ENCODE results near the gene MDFIC.
"Not testable (repeated sequence)": the region's sequence is repeated elsewhere in the genome, so short reads cannot be mapped to it uniquely, and the experiment has no call there.

The MDFIC gene

DNA sequence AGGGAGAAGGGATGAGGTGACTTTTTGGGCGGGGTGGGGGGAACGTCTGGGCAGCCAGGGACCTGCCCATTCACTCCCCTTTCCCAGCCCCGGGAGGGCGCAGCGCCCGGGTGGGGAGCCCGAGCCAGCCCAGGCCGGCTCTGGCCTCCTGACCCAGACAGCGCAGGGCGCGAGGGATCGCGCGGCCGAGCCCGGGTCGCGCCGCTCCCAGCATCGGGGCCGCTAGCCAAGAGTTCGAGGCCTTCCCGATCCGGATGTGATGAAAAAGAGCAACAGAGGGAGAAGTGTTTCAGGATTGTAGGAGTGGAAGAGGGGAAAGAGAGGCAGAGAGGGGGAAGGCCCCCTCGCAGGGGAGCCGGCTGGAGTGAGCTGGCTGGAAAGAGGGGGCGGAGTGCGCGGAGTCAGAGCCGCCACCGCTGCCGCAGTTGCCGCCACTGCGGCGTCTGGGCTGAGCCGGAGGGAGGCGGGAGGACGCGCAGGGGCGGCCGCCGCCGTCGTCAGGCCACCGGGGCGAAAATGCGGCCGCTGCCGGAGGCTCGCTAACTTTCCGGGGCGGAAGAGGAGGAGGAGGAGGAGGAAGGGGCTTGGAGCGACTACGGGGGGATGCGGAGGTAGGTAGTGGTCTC, at the start of gene MDFIC:
Gene MDFIC (plus strand): TSS at position 69 of the 626 bp plus-strand sequence. CDS start 940 bp downstream, outside the sequence.
- H3K36me3 ChIP-seq (ENCODE audit: control insufficient read depth, low read depth, low read length), result no peaks in the 10 kb centered on the region
- no peak within 1 kb of the TSS for H3K27ac ChIP-seq (ENCODE audit: low read length)
- peak within 1 kb of the TSS; percentile 74 for H3K9ac ChIP-seq (ENCODE audit: low read length)
- H3K4me3 ChIP-seq (ENCODE audit: low read length), result peak within 1 kb of the TSS; percentile 77
- H3K9me3 ChIP-seq (ENCODE audit: control insufficient read depth, low read depth, low read length), result no peaks in the 10 kb centered on the region
- peaks cover 11% of the 10 kb centered on the region for H3K27me3 ChIP-seq (ENCODE audit: control insufficient read depth, insufficient read depth, low read length)
- H3K4me1 ChIP-seq (ENCODE audit: control insufficient read depth, low read depth, low read length), result peaks cover 12% of the 10 kb centered on the region

DNA sequence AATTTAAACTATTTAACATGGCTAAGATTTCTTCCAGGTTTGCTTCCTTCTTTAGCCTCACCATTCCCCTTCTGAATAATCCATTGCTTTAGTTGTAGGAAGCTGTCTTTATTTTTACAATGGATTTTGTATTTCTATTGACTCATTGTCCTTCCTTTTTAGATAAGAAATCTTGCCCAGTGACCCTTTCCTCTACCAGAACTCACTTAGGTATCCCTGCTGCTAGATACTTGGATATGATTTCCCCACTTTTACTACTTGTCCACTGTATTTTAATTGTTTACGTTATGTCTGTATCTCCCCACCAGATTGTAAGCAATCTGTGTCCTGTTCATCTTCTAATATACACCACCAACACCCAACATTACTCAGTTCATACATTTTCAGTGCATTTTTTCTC, 47.7 kb upstream of the MDFIC start:
- Histone ChIP-seq H3K9ac (ENCODE audit: low read length) (no peak overlapping the region), H3K27me3 (ENCODE audit: control insufficient read depth, insufficient read depth, low read length) (no peaks in the 10 kb centered on the region), H3K4me3 (ENCODE audit: low read length) (no peak overlapping the region), H3K27ac (ENCODE audit: low read length) (no peak overlapping the region), H3K9me3 (ENCODE audit: control insufficient read depth, low read depth, low read length) (peaks cover 5% of the 10 kb centered on the region), H3K4me1 (ENCODE audit: control insufficient read depth, low read depth, low read length) (no peaks in the 10 kb centered on the region), H3K36me3 (ENCODE audit: control insufficient read depth, low read depth, low read length) (no peaks in the 10 kb centered on the region)

DNA sequence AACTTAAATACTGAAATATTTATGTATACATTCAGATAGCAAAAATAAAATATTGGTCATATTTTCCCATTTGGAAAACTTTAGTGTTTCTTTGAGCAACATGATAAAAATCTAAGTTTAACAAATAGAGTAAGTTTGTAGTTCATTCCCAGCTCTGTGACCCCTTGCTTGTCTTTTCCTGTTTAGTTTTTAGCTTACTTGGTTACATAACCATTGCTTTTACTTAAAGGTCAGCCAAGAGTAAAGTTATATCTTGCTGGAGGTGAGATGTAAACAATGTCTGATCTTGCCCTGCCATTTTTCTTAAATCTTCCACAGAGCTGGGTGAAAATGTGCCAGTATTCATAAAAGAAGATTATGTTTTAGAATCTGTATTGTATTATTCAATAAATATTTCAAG, 46.7 kb upstream of the MDFIC start:
- Histone ChIP-seq H3K9ac (ENCODE audit: low read length) (no peak overlapping the region), H3K27me3 (ENCODE audit: control insufficient read depth, insufficient read depth, low read length) (no peaks in the 10 kb centered on the region), H3K27ac (ENCODE audit: low read length) (no peak overlapping the region), H3K36me3 (ENCODE audit: control insufficient read depth, low read depth, low read length) (no peaks in the 10 kb centered on the region), H3K4me3 (ENCODE audit: low read length) (no peak overlapping the region), H3K9me3 (ENCODE audit: control insufficient read depth, low read depth, low read length) (peaks cover 8% of the 10 kb centered on the region), H3K4me1 (ENCODE audit: control insufficient read depth, low read depth, low read length) (no peaks in the 10 kb centered on the region)

- Histone ChIP-seq H3K36me3 (ENCODE audit: control insufficient read depth, low read depth, low read length) (no peaks in the 10 kb centered on the region), H3K27ac (ENCODE audit: low read length) (no peak overlapping the region), H3K27me3 (ENCODE audit: control insufficient read depth, insufficient read depth, low read length) (no peaks in the 10 kb centered on the region), H3K4me1 (ENCODE audit: control insufficient read depth, low read depth, low read length) (no peaks in the 10 kb centered on the region), H3K9ac (ENCODE audit: low read length) (no peak overlapping the region), H3K9me3 (ENCODE audit: control insufficient read depth, low read depth, low read length) (peaks cover 8% of the 10 kb centered on the region), H3K4me3 (ENCODE audit: low read length) (no peak overlapping the region)
Observed at GRCh38 chr7:114879554-114879953, 42.3 kb upstream of the MDFIC start.

DNA sequence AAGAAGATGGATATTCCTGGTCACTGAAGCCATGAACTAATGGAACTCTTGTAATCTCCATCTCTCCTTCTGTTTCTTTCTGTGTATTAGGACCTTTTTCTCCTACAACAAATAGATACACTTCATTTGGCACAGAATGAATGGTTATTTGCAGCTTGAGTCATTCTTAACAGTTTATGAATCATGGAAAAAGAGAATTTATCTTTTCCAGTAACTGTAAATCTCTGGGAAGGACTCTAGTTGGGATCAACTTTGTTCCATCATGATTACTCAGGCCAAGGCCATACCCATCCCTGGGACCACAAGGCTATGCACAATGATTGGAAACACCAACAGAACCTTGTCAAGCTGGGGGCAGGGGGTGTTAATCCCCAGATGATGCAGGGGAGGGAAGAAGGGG, 36.1 kb upstream of the MDFIC start:
- no peaks in the 10 kb centered on the region for H3K27me3 ChIP-seq (ENCODE audit: control insufficient read depth, insufficient read depth, low read length)
- no peak overlapping the region for H3K27ac ChIP-seq (ENCODE audit: low read length)

DNA sequence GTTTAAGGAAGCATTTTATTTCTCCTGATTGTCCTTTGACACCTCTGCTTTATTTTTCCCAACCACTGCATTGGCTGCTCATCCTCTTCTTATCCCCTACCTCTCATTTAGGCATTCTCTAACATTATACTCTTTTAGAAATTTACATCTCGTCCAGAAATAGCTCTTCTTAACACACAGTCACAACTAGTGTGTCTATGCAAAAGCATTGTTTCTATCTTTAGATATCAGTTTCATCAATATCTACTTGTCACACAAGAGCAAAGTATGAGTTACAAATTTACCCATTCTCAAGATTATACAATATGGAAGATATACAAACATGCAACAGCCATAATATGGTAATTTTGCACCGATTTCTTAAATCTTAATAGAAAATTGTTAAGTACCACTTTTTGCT, 35.7 kb upstream of the MDFIC start:
- Histone ChIP-seq H3K9ac (ENCODE audit: low read length) (no peak overlapping the region), H3K36me3 (ENCODE audit: control insufficient read depth, low read depth, low read length) (no peaks in the 10 kb centered on the region), H3K27ac (ENCODE audit: low read length) (no peak overlapping the region), H3K4me3 (ENCODE audit: low read length) (no peak overlapping the region), H3K9me3 (ENCODE audit: control insufficient read depth, low read depth, low read length) (no peaks in the 10 kb centered on the region), H3K27me3 (ENCODE audit: control insufficient read depth, insufficient read depth, low read length) (no peaks in the 10 kb centered on the region), H3K4me1 (ENCODE audit: control insufficient read depth, low read depth, low read length) (no peaks in the 10 kb centered on the region)

More for the DNA sequence above, 36.1 kb upstream of the MDFIC start:
- Histone ChIP-seq H3K9me3 (ENCODE audit: control insufficient read depth, low read depth, low read length) (no peaks in the 10 kb centered on the region), H3K36me3 (ENCODE audit: control insufficient read depth, low read depth, low read length) (no peaks in the 10 kb centered on the region), H3K9ac (ENCODE audit: low read length) (no peak overlapping the region), H3K4me3 (ENCODE audit: low read length) (no peak overlapping the region), H3K4me1 (ENCODE audit: control insufficient read depth, low read depth, low read length) (no peaks in the 10 kb centered on the region)

DNA sequence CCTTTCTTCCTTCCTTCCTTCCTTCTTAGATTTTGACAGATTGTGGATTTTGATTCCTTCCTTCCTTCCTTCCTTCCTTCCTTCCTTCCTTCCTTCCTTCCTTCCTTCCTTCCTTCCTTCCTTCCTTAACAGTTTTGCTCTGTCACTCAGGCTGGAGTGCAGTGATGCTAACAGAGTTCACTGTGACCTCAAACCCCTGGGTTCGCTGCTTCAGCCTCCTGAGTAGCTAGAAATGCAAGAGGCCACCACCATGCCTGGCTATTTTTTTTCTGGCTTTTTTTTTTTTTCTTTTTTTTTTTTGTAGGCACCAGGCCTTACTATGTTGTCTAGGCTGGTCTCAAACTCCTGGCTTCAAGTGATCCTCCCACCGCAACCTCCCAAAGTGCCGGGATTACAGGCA, 32.8 kb upstream of the MDFIC start:
- not testable (repeated sequence) for H3K9me3 ChIP-seq (ENCODE audit: control insufficient read depth, low read depth, low read length); H3K9ac ChIP-seq (ENCODE audit: low read length); H3K27me3 ChIP-seq (ENCODE audit: control insufficient read depth, insufficient read depth, low read length); H3K27ac ChIP-seq (ENCODE audit: low read length); H3K4me1 ChIP-seq (ENCODE audit: control insufficient read depth, low read depth, low read length); H3K4me3 ChIP-seq (ENCODE audit: low read length); H3K36me3 ChIP-seq (ENCODE audit: control insufficient read depth, low read depth, low read length)

DNA sequence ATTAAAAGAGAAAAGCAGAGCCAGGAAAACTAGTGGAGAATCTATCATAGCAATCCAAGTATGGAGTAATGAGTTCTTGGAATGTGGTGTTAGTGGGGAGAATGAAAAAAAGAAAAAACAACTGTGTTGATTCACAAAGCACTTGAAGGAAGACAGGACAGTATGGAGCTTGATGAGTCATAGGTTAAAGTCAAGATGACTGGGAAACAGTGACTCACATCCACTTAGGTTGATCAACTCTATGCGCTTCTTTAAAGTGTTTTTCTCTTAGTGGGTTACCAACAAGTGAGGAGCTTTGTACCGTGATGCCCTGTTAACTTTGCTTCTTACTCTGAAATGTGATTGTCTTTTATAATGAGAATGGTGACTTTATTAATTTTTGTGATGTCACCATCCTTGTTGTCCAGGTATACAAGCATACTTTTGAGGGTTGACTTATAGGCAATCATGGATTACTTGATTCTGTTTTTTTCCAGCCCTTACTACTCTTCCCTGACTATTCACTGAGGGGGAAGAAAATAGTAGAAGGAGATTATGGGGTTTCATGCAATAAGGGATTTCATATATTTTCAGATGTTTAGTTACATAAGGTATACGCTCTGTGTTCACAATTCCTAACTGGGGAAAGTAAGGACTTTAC, 32.1 kb upstream of the MDFIC start:
- Histone ChIP-seq H3K36me3 (ENCODE audit: control insufficient read depth, low read depth, low read length) (no peaks in the 10 kb centered on the region), H3K27me3 (ENCODE audit: control insufficient read depth, insufficient read depth, low read length) (no peaks in the 10 kb centered on the region), H3K4me1 (ENCODE audit: control insufficient read depth, low read depth, low read length) (no peaks in the 10 kb centered on the region), H3K27ac (ENCODE audit: low read length) (no peak overlapping the region), H3K4me3 (ENCODE audit: low read length) (no peak overlapping the region), H3K9ac (ENCODE audit: low read length) (no peak overlapping the region), H3K9me3 (ENCODE audit: control insufficient read depth, low read depth, low read length) (no peaks in the 10 kb centered on the region)

DNA sequence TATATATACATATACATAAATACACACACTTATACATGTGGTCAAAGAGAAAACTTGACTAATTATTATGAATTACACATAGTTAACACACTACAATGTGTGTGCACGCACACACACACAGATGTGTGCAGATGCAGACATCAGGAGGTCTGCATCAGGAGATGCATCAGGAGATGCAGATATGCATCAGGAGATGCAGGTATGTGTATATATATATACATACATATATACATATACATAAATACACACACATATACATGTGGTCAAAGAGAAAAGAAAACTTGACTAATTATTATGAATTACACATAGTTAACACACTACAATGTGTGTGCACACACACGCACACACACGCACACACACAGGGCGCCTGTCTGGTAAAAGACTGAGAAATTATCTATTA, 31.3 kb upstream of the MDFIC start:
- Histone ChIP-seq H3K27ac (ENCODE audit: low read length) (no peak overlapping the region), H3K36me3 (ENCODE audit: control insufficient read depth, low read depth, low read length) (no peaks in the 10 kb centered on the region), H3K9me3 (ENCODE audit: control insufficient read depth, low read depth, low read length) (no peaks in the 10 kb centered on the region), H3K27me3 (ENCODE audit: control insufficient read depth, insufficient read depth, low read length) (no peaks in the 10 kb centered on the region), H3K9ac (ENCODE audit: low read length) (no peak overlapping the region), H3K4me1 (ENCODE audit: control insufficient read depth, low read depth, low read length) (no peaks in the 10 kb centered on the region), H3K4me3 (ENCODE audit: low read length) (no peak overlapping the region)

DNA sequence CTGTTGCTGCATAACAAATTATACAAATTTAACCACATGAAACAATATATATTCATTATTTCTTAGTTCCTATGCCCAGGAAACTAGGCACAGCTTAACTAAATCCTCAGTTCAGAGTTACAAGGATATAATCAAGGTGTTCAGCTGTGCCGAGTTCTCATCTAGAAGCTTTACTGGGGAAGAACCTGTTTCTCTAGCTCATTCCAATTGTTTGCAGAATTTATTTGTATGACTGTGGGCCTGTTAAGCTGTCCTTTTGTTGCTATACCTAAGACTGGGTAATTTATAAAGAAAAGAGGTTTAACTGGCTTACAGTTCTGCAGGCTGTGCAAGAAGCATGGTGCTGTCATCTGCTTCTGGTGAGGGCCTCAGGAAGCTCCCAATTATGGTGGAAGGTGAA, 21.8 kb upstream of the MDFIC start:
- Histone ChIP-seq H3K9me3 (ENCODE audit: control insufficient read depth, low read depth, low read length) (no peaks in the 10 kb centered on the region), H3K36me3 (ENCODE audit: control insufficient read depth, low read depth, low read length) (no peaks in the 10 kb centered on the region), H3K4me1 (ENCODE audit: control insufficient read depth, low read depth, low read length) (no peaks in the 10 kb centered on the region), H3K9ac (ENCODE audit: low read length) (no peak overlapping the region), H3K4me3 (ENCODE audit: low read length) (no peak overlapping the region), H3K27me3 (ENCODE audit: control insufficient read depth, insufficient read depth, low read length) (no peaks in the 10 kb centered on the region), H3K27ac (ENCODE audit: low read length) (no peak overlapping the region)

- Histone ChIP-seq H3K4me1 (ENCODE audit: control insufficient read depth, low read depth, low read length) (no peaks in the 10 kb centered on the region), H3K9me3 (ENCODE audit: control insufficient read depth, low read depth, low read length) (no peaks in the 10 kb centered on the region), H3K27ac (ENCODE audit: low read length) (no peak overlapping the region), H3K4me3 (ENCODE audit: low read length) (no peak overlapping the region), H3K9ac (ENCODE audit: low read length) (no peak overlapping the region), H3K27me3 (ENCODE audit: control insufficient read depth, insufficient read depth, low read length) (no peaks in the 10 kb centered on the region), H3K36me3 (ENCODE audit: control insufficient read depth, low read depth, low read length) (no peaks in the 10 kb centered on the region)
Observed at GRCh38 chr7:114901771-114902170, 20.1 kb upstream of the MDFIC start.

- no peaks in the 10 kb centered on the region for H3K4me1 ChIP-seq (ENCODE audit: control insufficient read depth, low read depth, low read length)
- no peak overlapping the region for H3K9ac ChIP-seq (ENCODE audit: low read length)
- H3K27ac ChIP-seq (ENCODE audit: low read length), result no peak overlapping the region
- H3K27me3 ChIP-seq (ENCODE audit: control insufficient read depth, insufficient read depth, low read length), result no peaks in the 10 kb centered on the region
- no peaks in the 10 kb centered on the region for H3K9me3 ChIP-seq (ENCODE audit: control insufficient read depth, low read depth, low read length)
- H3K36me3 ChIP-seq (ENCODE audit: control insufficient read depth, low read depth, low read length), result no peaks in the 10 kb centered on the region
- no peak overlapping the region for H3K4me3 ChIP-seq (ENCODE audit: low read length)
Observed at GRCh38 chr7:114903131-114903530, 18.8 kb upstream of the MDFIC start.
